ENCODE data around the gene TBC1D5.

- TF ChIP-seq CTCF (conservative IDR thresholded peaks at IDR 0.05) (no peak), ZFX (IDR thresholded peaks at IDR 0.05) (no peak)
Measured at GRCh38 chr3:17330660-17331059, 411.8 kb downstream of the TBC1D5 start.
